Lower lobe of right lung (tissue), 2 donors: ENCODE results near the gene ATF3. TPM values are rescaled to one million over a fixed set of nuclear protein-coding genes. Genes with fewer than 3 reads are reported as not detected.

Experiments used
- ATAC-seq, 2 donors: fragments of 200-7000 bp; cut with Tn5 transposase; one replicate each; pipeline ENCODE4 v1.9.1; 2020 to 2022; ENCODE audit warnings: mild to moderate bottlenecking in 2 of 2, moderate library complexity in 2 of 2
- DNase-seq: peaks from one replicate; pipeline ENCODE4 v3.0.0-alpha.2; 2020
- H3K27ac ChIP-seq: fragments of 200-600 bp; one replicate; pipeline ENCODE4 v1.8.0; 2022
- H3K27me3 ChIP-seq: fragments of 200-600 bp; one replicate; pipeline ENCODE4 v1.8.0; 2022; ENCODE audit warnings: low read depth
- H3K36me3 ChIP-seq: fragments of 200-600 bp; one replicate; pipeline ENCODE4 v1.8.0; 2022; ENCODE audit warnings: mild to moderate bottlenecking
- H3K4me1 ChIP-seq: fragments of 200-600 bp; one replicate; pipeline ENCODE4 v1.8.0; 2022
- H3K4me3 ChIP-seq: fragments of 200-600 bp; one replicate; pipeline ENCODE4 v1.8.0; 2022; ENCODE audit warnings: mild to moderate bottlenecking
- H3K9me3 ChIP-seq: fragments of 200-600 bp; one replicate; pipeline ENCODE4 v1.8.0; 2022
- CTCF ChIP-seq: fragments of 200-600 bp; IDR thresholded peaks from one replicate; pipeline ENCODE4 v1.8.0; 2022; ENCODE audit warnings: antibody characterized with exemption, mild to moderate bottlenecking
- intact Hi-C: fragments of 100-400 bp; cut with DNase I; formaldehyde crosslinking; loops from one replicate; pipeline ENCODE4 v1.11.0; 2022
- total RNA-seq: library from RNA; stranded (reverse); fragmentation: NEBNext Ultra II Directional; extraction: Animal tissue kit (Norgen Biotek cat#: 25700); gene quantifications from one replicate; pipeline ENCODE4 v1.2.1, GENCODE V29; 2021
- donor health status: DM: no; HTN: yes; CAD: no; lungs with severe emphysema.

Gene ATF3
- total RNA-seq, 1 donor from 2014 or later = 25.8 TPM

GRCh38 chr1:212615201-212615470 lies 6.6 kb downstream of the ATF3 start:
- no peak for ATAC-seq
- no peaks in the 10 kb centered on the region for H3K27me3 ChIP-seq
- no peaks in the 10 kb centered on the region for H3K9me3 ChIP-seq
- TF ChIP-seq CTCF = no peak
- DNase-seq = no peak
- intact Hi-C loops = no loop called here
- peaks cover 9% of the 10 kb centered on the region for H3K4me1 ChIP-seq
- H3K36me3 ChIP-seq = peaks cover 52% of the 10 kb centered on the region
- no peak overlapping the region for H3K27ac ChIP-seq
- no peak overlapping the region for H3K4me3 ChIP-seq

GRCh38 chr1:212618466-212619210 lies 10.1 kb downstream of the ATF3 start:
- no peak overlapping the region for H3K4me3 ChIP-seq
- H3K27ac ChIP-seq = no peak overlapping the region
- ATAC-seq (no peak), DNase-seq (no peak)
- H3K27me3 ChIP-seq = no peaks in the 10 kb centered on the region
- intact Hi-C loops = no loop called here
- H3K36me3 ChIP-seq = peaks cover 55% of the 10 kb centered on the region
- TF ChIP-seq CTCF = no peak
- H3K9me3 ChIP-seq = no peaks in the 10 kb centered on the region
- no peaks in the 10 kb centered on the region for H3K4me1 ChIP-seq

GRCh38 chr1:212620293-212620692 lies 11.7 kb downstream of the ATF3 start:
- ATAC-seq (no peak), DNase-seq (no peak)
- no peaks in the 10 kb centered on the region for H3K9me3 ChIP-seq
- intact Hi-C loops = no loop called here
- H3K4me3 ChIP-seq = no peak overlapping the region
- H3K27me3 ChIP-seq = no peaks in the 10 kb centered on the region
- H3K4me1 ChIP-seq = no peaks in the 10 kb centered on the region
- no peak for TF ChIP-seq CTCF
- H3K27ac ChIP-seq = no peak overlapping the region
- peaks cover 50% of the 10 kb centered on the region for H3K36me3 ChIP-seq

- DNase-seq (no peak), ATAC-seq (no peak)
- intact Hi-C loops = no loop called here
- Histone ChIP-seq H3K36me3 (peaks cover 41% of the 10 kb centered on the region), H3K4me1 (no peaks in the 10 kb centered on the region), H3K27ac (no peak overlapping the region), H3K27me3 (no peaks in the 10 kb centered on the region), H3K4me3 (no peak overlapping the region), H3K9me3 (no peaks in the 10 kb centered on the region)
- TF ChIP-seq CTCF = no peak
Measured at GRCh38 chr1:212621043-212621948, 12.7 kb downstream of the ATF3 start.

- peak in 1 of 2 donors; percentile 34 for ATAC-seq
- TF ChIP-seq CTCF = no peak
- intact Hi-C loops = no loop called here
Measured at GRCh38 chr1:212621949-212622305, 13.4 kb downstream of the ATF3 start.

More at GRCh38 chr1:212621949-212622305, 13.4 kb downstream of the ATF3 start:
- DNase-seq = no peak
- peaks cover 35% of the 10 kb centered on the region for H3K36me3 ChIP-seq
- no peaks in the 10 kb centered on the region for H3K9me3 ChIP-seq
- no peaks in the 10 kb centered on the region for H3K4me1 ChIP-seq
- no peak overlapping the region for H3K4me3 ChIP-seq
- no peak overlapping the region for H3K27ac ChIP-seq
- no peaks in the 10 kb centered on the region for H3K27me3 ChIP-seq
